Kidney epithelial cell (primary cell): ENCODE results near the gene CP. TPM values are rescaled to one million over a fixed set of nuclear protein-coding genes. Genes with fewer than 3 reads are reported as not detected.

Experiments used
- DNase-seq: peaks from one replicate; pipeline ENCODE4 v3.0.0-alpha.2; 2010; ENCODE audit warnings: low read depth
- H3K27me3 ChIP-seq: 2 replicates; pipeline ENCODE4 v1.6.0; 2011; ENCODE audit warnings: low read length; ENCODE audit not compliant: control insufficient read depth, insufficient read depth
- H3K36me3 ChIP-seq: 2 replicates; pipeline ENCODE4 v1.5.1; 2011; ENCODE audit warnings: low read length; ENCODE audit not compliant: control insufficient read depth, insufficient read depth
- H3K4me3 ChIP-seq: 2 replicates; pipeline ENCODE4 v1.5.1; 2011; ENCODE audit warnings: low read depth, mild to moderate bottlenecking, control low read depth, low read length
- total RNA-seq: library from RNA; depleted of rRNA; stranded (reverse); fragments of >200 nt; gene quantifications from 2 replicates; pipeline ENCODE4 v1.2.3, GENCODE V29; 2015
- TF ChIP-seq, protein P1 (sequence below): IDR thresholded peaks from 2 replicates; pipeline ENCODE4 v1.5.1; 2011; ENCODE audit warnings: mild to moderate bottlenecking, moderate library complexity, low read length, control low read depth, inconsistent platforms; ENCODE audit not compliant: insufficient read depth, poor library complexity, severe bottlenecking

The CP gene
- total RNA-seq, 1 donor from 2014 or later = not detected

DNA sequence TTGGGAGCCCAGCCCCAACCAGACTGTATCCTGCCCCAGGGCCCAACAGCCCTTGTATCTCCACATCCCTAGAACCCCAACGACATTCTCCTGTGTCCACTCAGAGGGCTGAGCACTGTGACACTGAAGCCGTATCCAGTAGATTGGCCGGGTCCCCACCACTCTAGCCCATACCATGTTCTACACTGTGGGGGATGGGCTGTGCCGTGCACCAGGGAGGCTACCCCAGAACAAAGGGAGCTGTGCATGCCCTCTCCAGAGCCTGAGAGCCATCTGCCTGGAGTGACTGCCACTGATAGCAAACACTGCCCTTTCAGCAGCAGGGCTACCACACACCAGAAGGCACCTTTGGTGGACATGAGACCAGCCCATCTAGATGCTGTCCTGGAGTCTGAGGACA is 37.1 kb upstream of the CP start:
- Histone ChIP-seq H3K4me3 (no peak overlapping the region), H3K36me3 (no peaks in the 10 kb centered on the region), H3K27me3 (no peaks in the 10 kb centered on the region)
- no peak for DNase-seq
- TF ChIP-seq, protein P1, sequence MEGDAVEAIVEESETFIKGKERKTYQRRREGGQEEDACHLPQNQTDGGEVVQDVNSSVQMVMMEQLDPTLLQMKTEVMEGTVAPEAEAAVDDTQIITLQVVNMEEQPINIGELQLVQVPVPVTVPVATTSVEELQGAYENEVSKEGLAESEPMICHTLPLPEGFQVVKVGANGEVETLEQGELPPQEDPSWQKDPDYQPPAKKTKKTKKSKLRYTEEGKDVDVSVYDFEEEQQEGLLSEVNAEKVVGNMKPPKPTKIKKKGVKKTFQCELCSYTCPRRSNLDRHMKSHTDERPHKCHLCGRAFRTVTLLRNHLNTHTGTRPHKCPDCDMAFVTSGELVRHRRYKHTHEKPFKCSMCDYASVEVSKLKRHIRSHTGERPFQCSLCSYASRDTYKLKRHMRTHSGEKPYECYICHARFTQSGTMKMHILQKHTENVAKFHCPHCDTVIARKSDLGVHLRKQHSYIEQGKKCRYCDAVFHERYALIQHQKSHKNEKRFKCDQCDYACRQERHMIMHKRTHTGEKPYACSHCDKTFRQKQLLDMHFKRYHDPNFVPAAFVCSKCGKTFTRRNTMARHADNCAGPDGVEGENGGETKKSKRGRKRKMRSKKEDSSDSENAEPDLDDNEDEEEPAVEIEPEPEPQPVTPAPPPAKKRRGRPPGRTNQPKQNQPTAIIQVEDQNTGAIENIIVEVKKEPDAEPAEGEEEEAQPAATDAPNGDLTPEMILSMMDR = no peak

GRCh38 chr3:149258298-149258697 is 36.7 kb upstream of the CP start:
- TF ChIP-seq, protein P1 = no peak
- Histone ChIP-seq H3K27me3 (no peaks in the 10 kb centered on the region), H3K4me3 (no peak overlapping the region), H3K36me3 (no peaks in the 10 kb centered on the region)
- no peak for DNase-seq

- no peaks in the 10 kb centered on the region for H3K36me3 ChIP-seq
- DNase-seq = no peak
- no peak overlapping the region for H3K4me3 ChIP-seq
- TF ChIP-seq, protein P1 = no peak
- H3K27me3 ChIP-seq = no peaks in the 10 kb centered on the region
Measured at GRCh38 chr3:149252272-149252671, 30.6 kb upstream of the CP start.

DNA sequence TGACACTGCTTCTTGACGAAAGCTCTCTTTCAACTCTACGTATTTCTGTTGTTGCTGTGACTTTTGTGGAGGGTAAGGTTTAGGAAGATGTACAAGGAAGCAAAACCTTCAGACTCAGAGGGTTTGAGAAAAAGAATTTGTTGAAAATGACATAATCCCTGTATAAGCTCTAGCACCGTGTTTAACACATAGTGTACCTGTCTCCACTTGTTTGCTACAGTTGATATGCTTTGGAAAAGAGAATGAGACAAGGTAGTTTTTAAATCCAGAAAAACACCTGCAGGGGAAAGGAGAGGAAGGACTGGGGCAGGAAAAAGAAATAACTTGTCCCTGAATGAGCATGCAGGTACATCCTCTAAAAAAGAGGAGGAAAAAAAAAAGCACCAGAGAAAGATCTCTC is 29.6 kb upstream of the CP start:
- no peak for DNase-seq

DNA sequence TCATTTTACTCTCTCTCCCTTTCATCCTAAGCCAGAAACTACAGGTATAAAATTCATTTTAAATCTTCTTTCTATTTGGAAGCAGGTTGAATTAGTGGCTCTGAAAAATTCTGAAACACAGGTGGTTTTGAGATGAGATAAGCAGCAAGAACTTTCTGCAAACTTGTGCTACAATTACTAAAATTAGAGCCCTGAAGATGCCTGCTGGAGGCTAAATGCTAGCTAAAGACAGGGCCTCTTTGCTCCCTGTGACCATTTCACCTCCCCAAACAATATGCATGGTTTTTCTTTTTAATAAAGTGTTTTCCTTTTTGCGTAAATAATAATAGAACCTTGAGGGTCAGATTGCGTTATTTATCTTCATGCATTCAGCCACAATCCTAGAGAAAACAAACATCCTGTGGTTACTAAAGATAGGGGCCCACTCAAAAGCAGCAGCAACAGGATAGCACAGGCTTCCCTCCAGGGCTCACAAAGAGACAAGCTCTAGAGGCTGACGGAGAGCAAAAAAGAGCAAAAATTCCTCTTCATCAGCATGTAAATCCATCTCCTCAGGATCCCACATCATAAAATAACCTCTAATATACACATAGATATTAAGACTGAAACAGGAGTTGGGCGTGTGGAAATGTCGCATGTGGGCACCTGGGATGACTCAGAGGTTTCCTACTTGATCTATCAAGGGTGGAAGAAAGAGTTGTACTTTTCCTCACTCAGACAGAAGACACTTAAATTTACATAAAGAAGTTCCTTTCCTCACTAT is 26.5 kb upstream of the CP start:
- Histone ChIP-seq H3K36me3 (no peaks in the 10 kb centered on the region), H3K4me3 (no peak overlapping the region)
- DNase-seq = no peak

More for the DNA sequence above, 29.6 kb upstream of the CP start:
- Histone ChIP-seq H3K4me3 (no peak overlapping the region), H3K27me3 (no peaks in the 10 kb centered on the region), H3K36me3 (no peaks in the 10 kb centered on the region)
- TF ChIP-seq, protein P1 = no peak

More for the DNA sequence above, 26.5 kb upstream of the CP start:
- TF ChIP-seq, protein P1 = no peak
- H3K27me3 ChIP-seq = no peaks in the 10 kb centered on the region
